Peyer's patch (tissue), 4 donors: Measurements from ENCODE around the gene PITPNM2. TPM values are rescaled to one million over a fixed set of nuclear protein-coding genes. Genes with fewer than 3 reads are reported as not detected.

ENCODE experiments used
- DNase-seq, 3 donors: peaks; one replicate each; pipeline ENCODE4 v3.0.0-alpha.2; 2017 to 2019
- H3K27ac ChIP-seq, 4 donors: fragments of 200-600 bp; sonication (generic); one replicate each; pipeline ENCODE4 v1.5.1; 2016 to 2019
- H3K27me3 ChIP-seq, 2 donors: fragments of 200-600 bp; sonication (generic); one replicate each; pipeline ENCODE4 v1.5.1; 2019
- H3K36me3 ChIP-seq, 3 donors: fragments of 200-600 bp; sonication (generic); one replicate each; pipeline ENCODE4 v1.5.1; 2016 to 2019
- H3K4me1 ChIP-seq, 4 donors: fragments of 200-600 bp; sonication (generic); one replicate each; pipeline ENCODE4 v1.5.1; 2016 to 2019
- H3K4me3 ChIP-seq, 4 donors: fragments of 200-600 bp; sonication (generic); 1 replicate in 3 of 4; 2 replicates in 1 of 4; pipeline ENCODE4 v1.5.1; 2016 to 2019; ENCODE audit warnings: mild to moderate bottlenecking in 1 of 4
- H3K9me3 ChIP-seq, 4 donors: fragments of 200-600 bp; sonication (generic); one replicate each; pipeline ENCODE4 v1.5.1; 2016 to 2019; ENCODE audit warnings: mild to moderate bottlenecking in 1 of 4
- CTCF ChIP-seq, 6 experiments: fragments of 450-650 bp in 4 of 6; fragments of 200-600 bp in 2 of 6; sonication (generic) in 1 of 6; IDR thresholded peaks; one replicate each; pipeline ENCODE4 v1.5.1; 2017 to 2019; ENCODE audit warnings: antibody characterized with exemption in 6 of 6, mild to moderate bottlenecking in 3 of 6, moderate library complexity in 1 of 6
- POLR2A ChIP-seq, 2 donors: fragments of 450-650 bp; IDR thresholded peaks; one replicate each; pipeline ENCODE4 v1.5.1; 2017; ENCODE audit warnings: antibody characterized with exemption in 2 of 2, mild to moderate bottlenecking in 2 of 2, moderate library complexity in 2 of 2
- total RNA-seq, 4 donors: library from RNA; depleted of rRNA; stranded (reverse); fragments of >200 nt; gene quantifications; one replicate each; pipeline ENCODE4 v1.1.0, GENCODE V29; 2016

Gene PITPNM2
- total RNA-seq, 4 donors from 2014 or later = 12.3 to 37.0 (median 23.6) TPM

GRCh38 chr12:123167329-123167728, 16.4 kb upstream of the PITPNM2 start:
- Histone ChIP-seq H3K27ac (no peak overlapping the region), H3K4me1 (no peaks in the 10 kb centered on the region), H3K9me3 (no peaks in the 10 kb centered on the region), H3K36me3 (peaks cover 0 to 26% (median 0%) of the 10 kb centered on the region in 3 donors), H3K27me3 (no peaks in the 10 kb centered on the region), H3K4me3 (no peak overlapping the region)
- TF ChIP-seq POLR2A (IDR thresholded peaks at IDR 0.05) = no peak
- no peak for TF ChIP-seq CTCF (IDR thresholded peaks at IDR 0.05)
- DNase-seq = no peak

GRCh38 chr12:123165537-123165936, 14.6 kb upstream of the PITPNM2 start:
- Histone ChIP-seq H3K27ac (no peak overlapping the region), H3K4me3 (no peak overlapping the region), H3K36me3 (peaks cover 0 to 31% (median 0%) of the 10 kb centered on the region in 3 donors), H3K27me3 (no peaks in the 10 kb centered on the region), H3K9me3 (no peaks in the 10 kb centered on the region), H3K4me1 (no peaks in the 10 kb centered on the region)
- no peak for DNase-seq
- no peak for TF ChIP-seq POLR2A (IDR thresholded peaks at IDR 0.05)

- Histone ChIP-seq H3K27ac (no peak overlapping the region), H3K36me3 (peaks cover 0 to 38% (median 0%) of the 10 kb centered on the region in 3 donors), H3K9me3 (no peaks in the 10 kb centered on the region), H3K4me3 (no peak overlapping the region), H3K27me3 (no peaks in the 10 kb centered on the region), H3K4me1 (no peaks in the 10 kb centered on the region)
- DNase-seq = no peak
- no peak for TF ChIP-seq CTCF (IDR thresholded peaks at IDR 0.05)
- no peak for TF ChIP-seq POLR2A (IDR thresholded peaks at IDR 0.05)
Observed at GRCh38 chr12:123164710-123165261, 13.9 kb upstream of the PITPNM2 start.

GRCh38 chr12:123164222-123164621, 13.3 kb upstream of the PITPNM2 start:
- Histone ChIP-seq H3K9me3 (no peaks in the 10 kb centered on the region), H3K4me3 (no peak overlapping the region), H3K36me3 (peaks cover 0 to 41% (median 0%) of the 10 kb centered on the region in 3 donors), H3K27me3 (no peaks in the 10 kb centered on the region), H3K4me1 (no peaks in the 10 kb centered on the region), H3K27ac (no peak overlapping the region)
- TF ChIP-seq POLR2A (IDR thresholded peaks at IDR 0.05) = no peak
- no peak for TF ChIP-seq CTCF (IDR thresholded peaks at IDR 0.05)
- DNase-seq = no peak

GRCh38 chr12:123163227-123163626, 12.3 kb upstream of the PITPNM2 start:
- Histone ChIP-seq H3K36me3 (peaks cover 0 to 44% (median 0%) of the 10 kb centered on the region in 3 donors), H3K4me3 (no peak overlapping the region), H3K9me3 (no peaks in the 10 kb centered on the region), H3K4me1 (no peaks in the 10 kb centered on the region), H3K27ac (no peak overlapping the region), H3K27me3 (no peaks in the 10 kb centered on the region)
- TF ChIP-seq POLR2A (IDR thresholded peaks at IDR 0.05) (no peak), CTCF (IDR thresholded peaks at IDR 0.05) (no peak)
- DNase-seq = no peak

GRCh38 chr12:123160801-123161487, 10.1 kb upstream of the PITPNM2 start:
- H3K36me3 ChIP-seq = peaks cover 0 to 38% (median 0%) of the 10 kb centered on the region in 3 donors
- H3K4me1 ChIP-seq = no peaks in the 10 kb centered on the region
- no peak for DNase-seq
- H3K27ac ChIP-seq = no peak overlapping the region
- no peak overlapping the region for H3K4me3 ChIP-seq
- no peaks in the 10 kb centered on the region for H3K27me3 ChIP-seq
- TF ChIP-seq POLR2A (IDR thresholded peaks at IDR 0.05) (no peak), CTCF (IDR thresholded peaks at IDR 0.05) (no peak)
- no peaks in the 10 kb centered on the region for H3K9me3 ChIP-seq
